Panc1 (cell line): ENCODE measurements around the gene SLC40A1. TPM values are rescaled to one million over a fixed set of nuclear protein-coding genes. Genes with fewer than 3 reads are reported as not detected.

ENCODE experiments used
- ATAC-seq: fragments of 200-7000 bp; cut with Tn5 transposase; 2 replicates; pipeline ENCODE4 v1.9.1; 2020; ENCODE audit warnings: mild to moderate bottlenecking, moderate library complexity
- Bru-seq: library from RNA; stranded (reverse); fragments of 400-500 nt; gene quantifications from one replicate; lab custom pipeline; 2021; lab: Mats Ljungman, UMichigan
- BruChase-seq, 2 experiments: library from RNA; stranded (reverse); fragments of 400-500 nt; gene quantifications; one replicate each; lab custom pipeline; 2021; lab: Mats Ljungman, UMichigan
- BruUV-seq: library from RNA; stranded (reverse); fragments of 400-500 nt; replicated peaks from 2 replicates; lab custom pipeline; 2021; lab: Mats Ljungman, UMichigan
- CTCF ChIA-PET: fragments of 300-600 bp; sonication (Branson Sonifier 250); formaldehyde crosslinking; loops from one replicate; lab custom pipeline; 2022; ENCODE audit warnings: antibody characterized with exemption; lab: Charles Lee
- POLR2A ChIA-PET: fragments of 300-600 bp; sonication (Branson Sonifier 250); formaldehyde crosslinking; loops from one replicate; lab custom pipeline; 2022; ENCODE audit warnings: antibody characterized with exemption; lab: Charles Lee
- DNase-seq: peaks from one replicate; pipeline ENCODE4 v3.0.0-alpha.2; 2010; ENCODE audit warnings: low read depth, low spot score
- H3K27ac ChIP-seq: 2 replicates; pipeline ENCODE4 v1.5.1; 2011; ENCODE audit warnings: mild to moderate bottlenecking, low read length, inconsistent platforms
- H3K27me3 ChIP-seq: fragments of 200-500 bp; sonication (Bioruptor generic); 2 replicates; pipeline ENCODE4 v1.6.0; 2014; ENCODE audit warnings: low read length, inconsistent platforms; ENCODE audit not compliant: control insufficient read depth, insufficient read depth
- H3K36me3 ChIP-seq: fragments of 200-500 bp; sonication (Bioruptor generic); 2 replicates; pipeline ENCODE4 v1.5.1; 2014; ENCODE audit warnings: inconsistent platforms, mild to moderate bottlenecking, low read length, moderate library complexity; ENCODE audit not compliant: control insufficient read depth, insufficient read depth
- H3K4me1 ChIP-seq: 2 replicates; pipeline ENCODE4 v1.5.1; 2011; ENCODE audit warnings: inconsistent platforms, mild to moderate bottlenecking, low read length, moderate library complexity; ENCODE audit not compliant: control insufficient read depth, insufficient read depth
- H3K4me3 ChIP-seq, 2 experiments: 2 replicates each; pipeline ENCODE4 v1.5.1; 2011 to 2012; ENCODE audit warnings: low read depth in 2 of 2, low read length in 2 of 2, mild to moderate bottlenecking in 2 of 2, inconsistent platforms in 1 of 2, moderate library complexity in 1 of 2
- H3K9me3 ChIP-seq: fragments of 200-500 bp; sonication (Bioruptor generic); 2 replicates; pipeline ENCODE4 v1.5.1; 2014; ENCODE audit warnings: low read depth, mild to moderate bottlenecking, inconsistent platforms, low read length, moderate library complexity; ENCODE audit not compliant: control insufficient read depth, insufficient read depth
- POLR2AphosphoS5 ChIP-seq: IDR thresholded peaks from 2 replicates; pipeline ENCODE4 v1.6.1; 2012; ENCODE audit warnings: mild to moderate bottlenecking, low read depth, low read length, moderate library complexity
- SIN3A ChIP-seq: IDR thresholded peaks from 2 replicates; pipeline ENCODE4 v1.6.1; 2012; ENCODE audit warnings: low read depth, mild to moderate bottlenecking, low read length, moderate library complexity, borderline replicate concordance; ENCODE audit not compliant: insufficient read depth
- TCF7L2 ChIP-seq: IDR thresholded peaks from 2 replicates; pipeline ENCODE4 v1.6.1; 2011; ENCODE audit warnings: mild to moderate bottlenecking, low read depth, low read length, inconsistent platforms
- in situ Hi-C: cut with HindIII; loops from 2 replicates; pipeline ENCODE4 v1.10.0; 2016; ENCODE audit warnings: low sequenced_read_pairs, low pct_unique_long_range_greater_than_20kb
- intact Hi-C: fragments of 100-400 bp; cut with micrococcal nuclease; formaldehyde crosslinking; loops from one replicate; pipeline ENCODE4 v1.10.0; 2022; ENCODE audit not compliant: unreplicated experiment
- long read RNA-seq: library from polyadenylated mRNA; unstranded; transcript quantifications from one replicate; pipeline ENCODE4 v2.0.0, GENCODE V29; 2021; ENCODE audit not compliant: unreplicated experiment
- polyA plus RNA-seq: library from polyadenylated mRNA; unstranded; fragments of >200 nt; gene quantifications from one replicate; pipeline ENCODE4 v1.2.1, GENCODE V29; 2012; ENCODE audit warnings: missing spikeins; ENCODE audit not compliant: insufficient read length
- total RNA-seq: library from RNA; stranded (reverse); gene quantifications from one replicate; pipeline ENCODE4 v1.2.1, GENCODE V29; 2021; ENCODE audit not compliant: unreplicated experiment
- TF ChIP-seq, protein P1 (sequence below): fragments of 450-650 bp; IDR thresholded peaks from 2 replicates; pipeline ENCODE4 v1.5.1; 2017; ENCODE audit warnings: mild to moderate bottlenecking
- TF ChIP-seq, protein P2 (sequence below), 2 experiments: IDR thresholded peaks; 2 replicates each; pipeline ENCODE4 v1.6.1; 2011 to 2012; ENCODE audit warnings: low read depth in 2 of 2, control low read depth in 1 of 2, low read length in 1 of 2, mild to moderate bottlenecking in 1 of 2, moderate library complexity in 1 of 2; ENCODE audit not compliant: insufficient read depth in 1 of 2

The SLC40A1 gene, protein sequence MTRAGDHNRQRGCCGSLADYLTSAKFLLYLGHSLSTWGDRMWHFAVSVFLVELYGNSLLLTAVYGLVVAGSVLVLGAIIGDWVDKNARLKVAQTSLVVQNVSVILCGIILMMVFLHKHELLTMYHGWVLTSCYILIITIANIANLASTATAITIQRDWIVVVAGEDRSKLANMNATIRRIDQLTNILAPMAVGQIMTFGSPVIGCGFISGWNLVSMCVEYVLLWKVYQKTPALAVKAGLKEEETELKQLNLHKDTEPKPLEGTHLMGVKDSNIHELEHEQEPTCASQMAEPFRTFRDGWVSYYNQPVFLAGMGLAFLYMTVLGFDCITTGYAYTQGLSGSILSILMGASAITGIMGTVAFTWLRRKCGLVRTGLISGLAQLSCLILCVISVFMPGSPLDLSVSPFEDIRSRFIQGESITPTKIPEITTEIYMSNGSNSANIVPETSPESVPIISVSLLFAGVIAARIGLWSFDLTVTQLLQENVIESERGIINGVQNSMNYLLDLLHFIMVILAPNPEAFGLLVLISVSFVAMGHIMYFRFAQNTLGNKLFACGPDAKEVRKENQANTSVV
- total RNA-seq (0.74 TPM), Bru-seq, nascent RNA (percentile 36 among the genes with signal in this experiment), BruChase-seq, experiment 1, labeled RNA remaining after a 2-hour chase (percentile 39 among the genes with signal in this experiment), BruChase-seq, experiment 2, labeled RNA remaining after a 6-hour chase (percentile 38 among the genes with signal in this experiment)
- polyA plus RNA-seq = 0.08 TPM
- long read RNA-seq, partial matches to known transcripts = 0 of 4 reads
- long read RNA-seq, other reads (novel, unspliced or antisense) = 2 of 4 reads

DNA sequence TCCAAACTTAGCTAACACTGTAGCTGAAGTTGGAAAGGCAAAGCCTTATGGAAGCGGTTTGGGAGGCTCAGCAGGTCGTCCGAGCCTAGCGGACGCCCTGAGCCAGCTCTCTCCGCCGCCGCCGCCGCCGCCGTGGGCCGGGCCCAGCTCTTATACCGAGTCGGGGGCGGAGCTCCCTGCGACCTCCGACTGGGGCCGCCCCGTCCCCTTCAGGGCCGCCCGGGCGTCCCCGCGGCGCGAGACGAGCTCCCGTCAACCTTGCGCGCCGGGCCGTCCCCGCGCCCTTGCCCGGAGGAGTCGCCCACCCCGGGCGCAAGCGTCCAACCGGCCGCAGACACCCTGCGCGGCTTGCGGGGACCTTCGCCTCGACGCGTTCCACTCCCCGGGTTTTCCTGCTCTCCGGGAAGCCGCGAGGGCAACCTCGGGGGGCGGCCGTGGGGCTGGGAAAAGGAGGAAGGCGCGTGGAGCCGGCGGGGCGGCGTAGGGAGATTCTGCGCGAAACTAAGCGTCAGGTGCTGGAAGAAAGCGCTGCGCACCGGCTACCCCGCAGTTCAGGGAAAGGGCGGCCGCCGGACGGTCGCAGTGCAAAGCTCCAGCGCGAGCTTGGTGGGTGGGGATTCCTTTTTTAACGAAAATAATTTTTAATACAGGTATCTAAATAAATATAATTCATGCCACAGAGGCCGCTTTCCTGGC lies at the start of gene SLC40A1:
SLC40A1 (minus strand) TSS at position 129 of the 696 bp plus-strand sequence. CDS start 326 bp downstream, outside the sequence.
- ATAC-seq (peak; percentile 90), DNase-seq (no peak)
- Histone ChIP-seq H3K4me3 (peak within 1 kb of the TSS; percentile 39 to 46), H3K9me3 (no peaks in the 10 kb centered on the region), H3K4me1 (no peaks in the 10 kb centered on the region), H3K36me3 (no peaks in the 10 kb centered on the region), H3K27ac (no peak within 1 kb of the TSS), H3K27me3 (peaks cover 73% of the 10 kb centered on the region)
- intact Hi-C loops (no loop called here), in situ Hi-C loops (no loop called here)
- CTCF ChIA-PET = no interaction called here
- BruUV-seq = no TSS peak
- POLR2A ChIA-PET = interaction anchor here (0.6 kb wide), 1 partner anchor 104 kb away, joined by 3 read pairs; no protein-coding TSS in a partner anchor
- TF ChIP-seq TCF7L2 (no peak), POLR2AphosphoS5 (no peak)
- TF ChIP-seq, protein P1, sequence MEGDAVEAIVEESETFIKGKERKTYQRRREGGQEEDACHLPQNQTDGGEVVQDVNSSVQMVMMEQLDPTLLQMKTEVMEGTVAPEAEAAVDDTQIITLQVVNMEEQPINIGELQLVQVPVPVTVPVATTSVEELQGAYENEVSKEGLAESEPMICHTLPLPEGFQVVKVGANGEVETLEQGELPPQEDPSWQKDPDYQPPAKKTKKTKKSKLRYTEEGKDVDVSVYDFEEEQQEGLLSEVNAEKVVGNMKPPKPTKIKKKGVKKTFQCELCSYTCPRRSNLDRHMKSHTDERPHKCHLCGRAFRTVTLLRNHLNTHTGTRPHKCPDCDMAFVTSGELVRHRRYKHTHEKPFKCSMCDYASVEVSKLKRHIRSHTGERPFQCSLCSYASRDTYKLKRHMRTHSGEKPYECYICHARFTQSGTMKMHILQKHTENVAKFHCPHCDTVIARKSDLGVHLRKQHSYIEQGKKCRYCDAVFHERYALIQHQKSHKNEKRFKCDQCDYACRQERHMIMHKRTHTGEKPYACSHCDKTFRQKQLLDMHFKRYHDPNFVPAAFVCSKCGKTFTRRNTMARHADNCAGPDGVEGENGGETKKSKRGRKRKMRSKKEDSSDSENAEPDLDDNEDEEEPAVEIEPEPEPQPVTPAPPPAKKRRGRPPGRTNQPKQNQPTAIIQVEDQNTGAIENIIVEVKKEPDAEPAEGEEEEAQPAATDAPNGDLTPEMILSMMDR = no peak

DNA sequence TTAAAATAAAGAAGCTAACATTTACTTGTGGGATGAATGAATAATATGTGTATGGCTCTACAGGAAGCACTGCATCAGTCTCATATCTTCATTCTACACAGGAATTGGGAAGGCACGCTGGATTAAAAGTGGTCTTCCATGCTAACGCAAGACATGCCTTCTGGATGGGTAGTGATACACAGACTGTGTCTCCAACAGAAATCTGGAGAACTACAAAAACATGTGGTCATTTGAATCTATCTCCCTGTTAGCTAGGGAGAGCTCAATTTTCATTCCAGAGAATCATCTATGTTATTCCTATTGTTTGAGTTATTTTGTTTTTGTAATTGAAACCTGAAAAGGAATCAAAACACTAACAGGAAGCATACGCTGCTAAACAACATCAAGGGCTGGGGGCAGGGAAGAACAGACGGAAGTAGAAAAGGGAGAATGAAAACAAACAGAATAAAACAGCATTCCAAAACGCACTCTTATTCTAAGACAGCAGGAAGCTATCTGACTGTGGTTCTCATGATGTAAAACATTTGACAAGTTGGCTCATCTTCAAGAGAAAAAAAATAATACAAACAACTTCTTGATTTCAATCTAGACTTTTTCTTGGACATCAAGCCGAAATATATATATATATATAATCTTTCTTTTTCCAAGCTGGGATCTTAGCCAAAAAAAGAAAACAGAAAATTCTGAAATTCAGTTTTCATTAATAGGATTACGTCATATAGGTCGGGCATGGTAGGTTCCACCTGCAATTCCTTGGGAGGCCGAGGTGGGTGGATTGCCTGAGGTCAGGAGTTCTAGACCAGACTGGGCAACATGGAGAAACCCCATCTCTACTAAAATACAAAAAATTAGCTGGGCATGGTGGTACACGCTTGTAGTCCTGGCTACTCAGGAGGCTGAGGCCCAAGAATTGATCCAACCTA lies 49.2 kb upstream of the SLC40A1 start:
- BruUV-seq = no TSS peak
- DNase-seq = no peak
- H3K36me3 ChIP-seq = no peaks in the 10 kb centered on the region
- in situ Hi-C loops (no loop called here), intact Hi-C loops (no loop called here)
- no peak for ATAC-seq
- POLR2A ChIA-PET = no interaction called here
- no peaks in the 10 kb centered on the region for H3K9me3 ChIP-seq
- no peak overlapping the region for H3K27ac ChIP-seq
- no peaks in the 10 kb centered on the region for H3K27me3 ChIP-seq
- no peak overlapping the region for H3K4me3 ChIP-seq
- CTCF ChIA-PET = no interaction called here
- no peaks in the 10 kb centered on the region for H3K4me1 ChIP-seq
- TF ChIP-seq, protein P2, sequence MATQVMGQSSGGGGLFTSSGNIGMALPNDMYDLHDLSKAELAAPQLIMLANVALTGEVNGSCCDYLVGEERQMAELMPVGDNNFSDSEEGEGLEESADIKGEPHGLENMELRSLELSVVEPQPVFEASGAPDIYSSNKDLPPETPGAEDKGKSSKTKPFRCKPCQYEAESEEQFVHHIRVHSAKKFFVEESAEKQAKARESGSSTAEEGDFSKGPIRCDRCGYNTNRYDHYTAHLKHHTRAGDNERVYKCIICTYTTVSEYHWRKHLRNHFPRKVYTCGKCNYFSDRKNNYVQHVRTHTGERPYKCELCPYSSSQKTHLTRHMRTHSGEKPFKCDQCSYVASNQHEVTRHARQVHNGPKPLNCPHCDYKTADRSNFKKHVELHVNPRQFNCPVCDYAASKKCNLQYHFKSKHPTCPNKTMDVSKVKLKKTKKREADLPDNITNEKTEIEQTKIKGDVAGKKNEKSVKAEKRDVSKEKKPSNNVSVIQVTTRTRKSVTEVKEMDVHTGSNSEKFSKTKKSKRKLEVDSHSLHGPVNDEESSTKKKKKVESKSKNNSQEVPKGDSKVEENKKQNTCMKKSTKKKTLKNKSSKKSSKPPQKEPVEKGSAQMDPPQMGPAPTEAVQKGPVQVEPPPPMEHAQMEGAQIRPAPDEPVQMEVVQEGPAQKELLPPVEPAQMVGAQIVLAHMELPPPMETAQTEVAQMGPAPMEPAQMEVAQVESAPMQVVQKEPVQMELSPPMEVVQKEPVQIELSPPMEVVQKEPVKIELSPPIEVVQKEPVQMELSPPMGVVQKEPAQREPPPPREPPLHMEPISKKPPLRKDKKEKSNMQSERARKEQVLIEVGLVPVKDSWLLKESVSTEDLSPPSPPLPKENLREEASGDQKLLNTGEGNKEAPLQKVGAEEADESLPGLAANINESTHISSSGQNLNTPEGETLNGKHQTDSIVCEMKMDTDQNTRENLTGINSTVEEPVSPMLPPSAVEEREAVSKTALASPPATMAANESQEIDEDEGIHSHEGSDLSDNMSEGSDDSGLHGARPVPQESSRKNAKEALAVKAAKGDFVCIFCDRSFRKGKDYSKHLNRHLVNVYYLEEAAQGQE (IDR thresholded peaks at IDR 0.05; ENCODE audit: insufficient read depth in 1 of 2, low read depth in 2 of 2, low read length in 1 of 2) = no peak
- TF ChIP-seq SIN3A = no peak
- TF ChIP-seq TCF7L2 = no peak
- TF ChIP-seq, protein P1 = no peak
- no peak for TF ChIP-seq POLR2AphosphoS5
